Osteocyte (in vitro differentiated cells): ENCODE measurements around the gene CEP170B. TPM values are rescaled to one million over a fixed set of nuclear protein-coding genes. Genes with fewer than 3 reads are reported as not detected.

ENCODE experiments used
- DNase-seq: peaks from one replicate; pipeline ENCODE4 v3.0.0; 2021; ENCODE audit warnings: mixed read lengths; ENCODE audit not compliant: unreplicated experiment; ENCODE audit errors: extremely low spot score
- H3K27ac Mint-ChIP-seq: one replicate; pipeline ENCODE4 v1.8.0; 2021; ENCODE audit warnings: mild to moderate bottlenecking, mixed read lengths; ENCODE audit not compliant: unreplicated experiment
- H3K27me3 Mint-ChIP-seq: one replicate; pipeline ENCODE4 v1.8.0; 2021; ENCODE audit warnings: mixed read lengths; ENCODE audit not compliant: unreplicated experiment
- H3K36me3 Mint-ChIP-seq: one replicate; pipeline ENCODE4 v1.8.0; 2021; ENCODE audit warnings: mixed read lengths; ENCODE audit not compliant: unreplicated experiment
- H3K4me1 Mint-ChIP-seq: one replicate; pipeline ENCODE4 v1.8.0; 2021; ENCODE audit warnings: mixed read lengths; ENCODE audit not compliant: unreplicated experiment
- H3K4me3 Mint-ChIP-seq: one replicate; pipeline ENCODE4 v1.8.0; 2021; ENCODE audit warnings: mild to moderate bottlenecking, moderate library complexity, mixed read lengths; ENCODE audit not compliant: unreplicated experiment
- H3K9me3 Mint-ChIP-seq: one replicate; pipeline ENCODE4 v1.8.0; 2021; ENCODE audit warnings: mixed read lengths; ENCODE audit not compliant: unreplicated experiment
- total RNA-seq: library from RNA; stranded (reverse); gene quantifications from 2 replicates; pipeline ENCODE4 v1.2.1, GENCODE V29; 2021
- TF ChIP-seq, protein P1 (sequence below): fragments of 200-600 bp; sonication (generic); IDR thresholded peaks from 2 replicates; pipeline ENCODE4 v1.5.0; 2021; ENCODE audit warnings: antibody characterized with exemption, mild to moderate bottlenecking, moderate library complexity

Gene CEP170B
- total RNA-seq, 1 donor from 2014 or later, result 26.4 TPM

DNA sequence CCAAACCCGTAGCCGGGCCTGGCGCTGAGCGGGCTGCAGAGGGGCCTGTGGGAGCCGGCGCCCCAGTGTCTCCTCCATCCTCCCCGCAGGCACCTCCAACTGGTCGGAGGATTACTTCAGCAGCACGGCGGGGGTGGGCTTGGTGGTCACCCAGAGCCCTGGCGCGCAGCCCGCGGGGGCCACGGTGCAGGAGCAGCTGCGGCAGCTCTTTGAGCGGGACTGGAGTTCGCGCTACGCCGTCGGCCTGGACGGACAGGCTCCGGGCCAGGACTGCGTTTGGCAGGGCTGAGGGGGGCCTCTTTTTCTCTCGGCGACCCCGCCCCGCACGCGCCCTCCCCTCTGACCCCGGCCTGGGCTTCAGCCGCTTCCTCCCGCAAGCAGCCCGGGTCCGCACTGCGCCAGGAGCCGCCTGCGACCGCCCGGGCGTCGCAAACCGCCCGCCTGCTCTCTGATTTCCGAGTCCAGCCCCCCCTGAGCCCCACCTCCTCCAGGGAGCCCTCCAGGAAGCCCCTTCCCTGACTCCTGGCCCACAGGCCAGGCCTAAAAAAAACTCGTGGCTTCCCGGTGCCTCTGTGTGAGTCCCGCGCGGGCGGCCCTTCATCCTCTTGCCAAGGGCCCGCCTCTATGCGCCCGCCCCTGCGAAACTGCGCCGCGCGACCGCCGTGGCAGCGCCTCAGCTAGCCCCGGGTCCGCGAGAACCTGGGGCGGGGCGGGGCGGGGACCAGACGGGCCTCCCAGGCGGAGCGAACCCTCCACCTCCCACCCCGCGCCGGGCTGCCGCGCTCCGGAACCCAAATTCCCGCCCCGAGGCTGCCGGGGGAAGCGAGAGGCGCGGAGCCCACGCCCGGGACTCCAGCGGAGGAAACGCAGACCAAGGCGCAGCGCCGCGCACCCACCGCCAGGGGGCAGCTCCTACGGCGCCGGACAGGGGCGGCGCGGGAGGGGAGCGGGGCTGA is 67.9 kb downstream of the CEP170B start:
- peak; percentile 95 for DNase-seq

DNA sequence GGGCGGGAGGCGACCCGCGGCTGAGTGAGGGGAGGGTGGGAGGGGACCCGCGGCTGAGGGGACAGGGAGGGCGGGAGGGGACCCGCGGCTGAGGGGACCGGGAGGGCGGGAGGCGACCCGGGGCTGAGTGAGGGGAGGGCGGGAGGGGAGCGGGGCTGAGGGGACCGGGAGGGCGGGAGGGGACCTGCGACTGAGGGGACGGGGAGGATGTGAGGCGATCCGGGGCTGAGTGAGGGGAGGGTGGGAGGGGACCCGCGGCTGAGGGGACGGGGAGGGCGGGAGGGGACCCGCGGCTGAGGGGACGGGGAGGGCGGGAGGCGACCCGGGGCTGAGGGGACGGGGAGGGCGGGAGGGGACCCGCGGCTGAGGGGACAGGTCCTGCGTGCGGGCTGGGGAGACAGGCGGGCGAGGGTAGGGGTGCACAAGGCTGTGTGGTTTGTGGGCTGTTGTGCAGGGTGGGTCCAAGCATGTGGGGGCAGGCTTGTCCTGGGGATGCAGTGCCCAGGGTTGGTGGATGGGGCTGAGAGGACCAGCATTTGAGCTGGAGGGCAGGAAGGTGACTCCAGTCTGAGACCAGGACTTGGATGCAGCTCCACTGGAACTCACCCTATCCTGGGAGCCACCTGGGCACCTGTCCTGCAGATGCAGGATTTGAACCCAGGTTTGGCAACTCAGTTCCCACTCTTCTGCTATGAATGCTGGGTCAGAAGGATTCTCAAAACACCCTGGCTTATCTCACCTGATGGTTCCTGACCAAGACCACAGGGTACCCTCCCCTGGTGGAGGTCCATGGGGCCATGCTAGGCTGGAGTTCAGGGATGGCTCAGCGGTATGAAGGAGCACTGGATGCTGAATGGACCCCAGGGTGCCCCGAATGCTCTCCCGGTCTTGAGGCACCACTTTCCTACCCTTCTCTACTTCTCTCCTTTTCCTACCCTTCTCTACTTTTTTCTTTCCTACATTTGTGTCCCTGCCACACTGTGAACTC is 69.0 kb downstream of the CEP170B start:
- peak overlapping the region; percentile 57 for H3K4me3 Mint-ChIP-seq
- H3K27ac Mint-ChIP-seq, result peak overlapping the region; percentile 7
- no peaks in the 10 kb centered on the region for H3K27me3 Mint-ChIP-seq
- TF ChIP-seq, protein P1, sequence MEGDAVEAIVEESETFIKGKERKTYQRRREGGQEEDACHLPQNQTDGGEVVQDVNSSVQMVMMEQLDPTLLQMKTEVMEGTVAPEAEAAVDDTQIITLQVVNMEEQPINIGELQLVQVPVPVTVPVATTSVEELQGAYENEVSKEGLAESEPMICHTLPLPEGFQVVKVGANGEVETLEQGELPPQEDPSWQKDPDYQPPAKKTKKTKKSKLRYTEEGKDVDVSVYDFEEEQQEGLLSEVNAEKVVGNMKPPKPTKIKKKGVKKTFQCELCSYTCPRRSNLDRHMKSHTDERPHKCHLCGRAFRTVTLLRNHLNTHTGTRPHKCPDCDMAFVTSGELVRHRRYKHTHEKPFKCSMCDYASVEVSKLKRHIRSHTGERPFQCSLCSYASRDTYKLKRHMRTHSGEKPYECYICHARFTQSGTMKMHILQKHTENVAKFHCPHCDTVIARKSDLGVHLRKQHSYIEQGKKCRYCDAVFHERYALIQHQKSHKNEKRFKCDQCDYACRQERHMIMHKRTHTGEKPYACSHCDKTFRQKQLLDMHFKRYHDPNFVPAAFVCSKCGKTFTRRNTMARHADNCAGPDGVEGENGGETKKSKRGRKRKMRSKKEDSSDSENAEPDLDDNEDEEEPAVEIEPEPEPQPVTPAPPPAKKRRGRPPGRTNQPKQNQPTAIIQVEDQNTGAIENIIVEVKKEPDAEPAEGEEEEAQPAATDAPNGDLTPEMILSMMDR, result no peak
- no peaks in the 10 kb centered on the region for H3K36me3 Mint-ChIP-seq
- peaks cover 6% of the 10 kb centered on the region for H3K4me1 Mint-ChIP-seq
- no peak for DNase-seq
- H3K9me3 Mint-ChIP-seq, result no peaks in the 10 kb centered on the region

More for the DNA sequence above, 67.9 kb downstream of the CEP170B start:
- no peaks in the 10 kb centered on the region for H3K9me3 Mint-ChIP-seq
- H3K4me3 Mint-ChIP-seq, result peak overlapping the region; percentile 68
- no peak overlapping the region for H3K27ac Mint-ChIP-seq
- H3K27me3 Mint-ChIP-seq, result no peaks in the 10 kb centered on the region
- TF ChIP-seq, protein P1, result peak; percentile 74
- H3K4me1 Mint-ChIP-seq, result peaks cover 6% of the 10 kb centered on the region
- no peaks in the 10 kb centered on the region for H3K36me3 Mint-ChIP-seq

DNA sequence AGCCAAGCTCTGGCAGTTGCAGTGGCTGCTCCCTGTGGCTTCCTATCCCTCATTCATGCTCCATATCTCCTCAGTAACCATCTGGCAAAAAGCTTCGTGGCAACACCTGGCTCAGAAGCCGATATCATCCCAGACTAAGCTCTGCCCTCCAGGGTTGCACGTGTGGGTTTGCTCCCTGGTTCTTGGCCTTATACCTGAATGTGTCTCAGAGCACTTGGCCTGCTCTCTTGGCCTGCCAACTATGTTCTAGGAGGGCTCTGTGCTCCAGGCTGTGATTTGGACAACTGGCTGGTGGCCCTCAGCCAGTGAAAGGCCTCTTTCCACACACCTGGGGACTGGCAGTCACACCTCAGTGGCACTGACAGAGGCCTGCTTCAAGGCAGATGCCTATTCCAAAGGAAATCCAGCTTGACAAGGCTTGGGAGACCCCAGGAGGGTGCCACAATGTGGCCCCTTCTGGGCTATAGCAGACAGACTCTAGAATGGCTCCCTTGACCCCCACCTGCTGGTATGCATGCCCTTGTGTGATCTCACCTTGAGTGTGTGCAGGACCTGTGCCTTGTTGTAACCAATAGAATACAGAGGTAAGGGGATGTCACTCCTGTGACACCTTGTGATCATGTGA is 70.1 kb downstream of the CEP170B start:
- no peaks in the 10 kb centered on the region for H3K27me3 Mint-ChIP-seq
- TF ChIP-seq, protein P1, result no peak
- no peak for DNase-seq
- H3K27ac Mint-ChIP-seq, result no peak overlapping the region
- peaks cover 6% of the 10 kb centered on the region for H3K4me1 Mint-ChIP-seq
- H3K9me3 Mint-ChIP-seq, result no peaks in the 10 kb centered on the region
- peak overlapping the region; percentile 57 for H3K4me3 Mint-ChIP-seq
- no peaks in the 10 kb centered on the region for H3K36me3 Mint-ChIP-seq

DNA sequence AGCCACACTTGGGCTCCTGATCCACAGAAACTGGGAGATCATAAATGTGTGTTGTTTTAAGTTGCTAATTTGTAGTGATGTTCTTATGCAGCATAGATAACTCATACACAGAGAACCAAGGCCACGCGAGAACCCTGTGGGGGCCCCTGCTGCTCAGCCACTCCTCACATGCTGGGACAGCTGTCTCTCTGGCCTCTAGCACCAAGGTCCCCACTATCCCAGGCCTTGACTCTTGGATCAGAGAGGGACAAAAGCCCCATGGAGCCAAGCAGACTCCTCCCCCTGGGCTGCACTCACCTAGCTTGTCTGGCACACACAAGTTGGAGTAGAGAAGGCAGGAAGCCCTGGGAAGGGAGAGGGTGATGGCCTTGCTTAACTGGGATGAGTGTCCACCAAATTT is 70.9 kb downstream of the CEP170B start:
- Mint-ChIP-seq H3K27me3 (no peaks in the 10 kb centered on the region), H3K9me3 (no peaks in the 10 kb centered on the region), H3K27ac (no peak overlapping the region), H3K36me3 (peaks cover 5% of the 10 kb centered on the region), H3K4me1 (peaks cover 6% of the 10 kb centered on the region), H3K4me3 (no peak overlapping the region)
- TF ChIP-seq, protein P1, result no peak
- no peak for DNase-seq
